Ascending aorta (tissue), 2 donors: ENCODE measurements around the gene WDR64. TPM values are rescaled to one million over a fixed set of nuclear protein-coding genes. Genes with fewer than 3 reads are reported as not detected.
A peak's percentile ranks its signal among the peaks of the same experiment; 100 is the strongest.

ENCODE experiments used
- DNase-seq, 2 donors: peaks; one replicate each; pipeline ENCODE4 v3.0.0-alpha.2; 2019; ENCODE audit warnings: low spot score in 2 of 2
- H3K27ac ChIP-seq, 2 donors: fragments of 200-600 bp; sonication (generic); one replicate each; pipeline ENCODE4 v1.5.1; 2016 to 2017; ENCODE audit warnings: mild to moderate bottlenecking in 1 of 2
- H3K27me3 ChIP-seq: fragments of 200-600 bp; sonication (generic); one replicate; pipeline ENCODE4 v1.5.1; 2017
- H3K36me3 ChIP-seq, 2 donors: fragments of 200-600 bp; sonication (generic); one replicate each; pipeline ENCODE4 v1.5.1; 2016
- H3K4me1 ChIP-seq, 2 donors: fragments of 200-600 bp; sonication (generic); one replicate each; pipeline ENCODE4 v1.5.1; 2016 to 2017; ENCODE audit warnings: mild to moderate bottlenecking in 1 of 2
- H3K4me3 ChIP-seq, 2 donors: fragments of 200-600 bp; sonication (generic); one replicate each; pipeline ENCODE4 v1.5.1; 2016 to 2017; ENCODE audit warnings: mild to moderate bottlenecking in 1 of 2
- H3K9me3 ChIP-seq, 2 donors: fragments of 200-600 bp; sonication (generic); one replicate each; pipeline ENCODE4 v1.5.1; 2016
- CTCF ChIP-seq, 3 experiments: fragments of 200-600 bp in 2 of 3; fragments of 450-650 bp in 1 of 3; sonication (generic) in 2 of 3; IDR thresholded peaks; one replicate each; pipeline ENCODE4 v1.5.1; 2016 to 2019; ENCODE audit warnings: antibody characterized with exemption in 3 of 3, mild to moderate bottlenecking in 1 of 3, moderate library complexity in 1 of 3
- intact Hi-C: fragments of 100-400 bp; cut with DNase I; formaldehyde crosslinking; loops from one replicate; pipeline ENCODE4 v1.15.1; 2023
- total RNA-seq: library from RNA; depleted of rRNA; stranded (reverse); fragments of >200 nt; gene quantifications from one replicate; pipeline ENCODE4 v1.1.0, GENCODE V29; 2016

The WDR64 gene
- total RNA-seq, 1 donor from 2014 or later = not detected

- TF ChIP-seq CTCF (IDR thresholded peaks at IDR 0.05) = no peak
- intact Hi-C loops = no loop called here
- H3K4me1 ChIP-seq = no peaks in the 10 kb centered on the region
- H3K27ac ChIP-seq = no peak overlapping the region
- no peaks in the 10 kb centered on the region for H3K36me3 ChIP-seq
- H3K4me3 ChIP-seq = no peak overlapping the region
- no peak for DNase-seq
- no peaks in the 10 kb centered on the region for H3K9me3 ChIP-seq
- no peaks in the 10 kb centered on the region for H3K27me3 ChIP-seq
Observed at GRCh38 chr1:241624935-241625334, 27.1 kb upstream of the WDR64 start.

DNA sequence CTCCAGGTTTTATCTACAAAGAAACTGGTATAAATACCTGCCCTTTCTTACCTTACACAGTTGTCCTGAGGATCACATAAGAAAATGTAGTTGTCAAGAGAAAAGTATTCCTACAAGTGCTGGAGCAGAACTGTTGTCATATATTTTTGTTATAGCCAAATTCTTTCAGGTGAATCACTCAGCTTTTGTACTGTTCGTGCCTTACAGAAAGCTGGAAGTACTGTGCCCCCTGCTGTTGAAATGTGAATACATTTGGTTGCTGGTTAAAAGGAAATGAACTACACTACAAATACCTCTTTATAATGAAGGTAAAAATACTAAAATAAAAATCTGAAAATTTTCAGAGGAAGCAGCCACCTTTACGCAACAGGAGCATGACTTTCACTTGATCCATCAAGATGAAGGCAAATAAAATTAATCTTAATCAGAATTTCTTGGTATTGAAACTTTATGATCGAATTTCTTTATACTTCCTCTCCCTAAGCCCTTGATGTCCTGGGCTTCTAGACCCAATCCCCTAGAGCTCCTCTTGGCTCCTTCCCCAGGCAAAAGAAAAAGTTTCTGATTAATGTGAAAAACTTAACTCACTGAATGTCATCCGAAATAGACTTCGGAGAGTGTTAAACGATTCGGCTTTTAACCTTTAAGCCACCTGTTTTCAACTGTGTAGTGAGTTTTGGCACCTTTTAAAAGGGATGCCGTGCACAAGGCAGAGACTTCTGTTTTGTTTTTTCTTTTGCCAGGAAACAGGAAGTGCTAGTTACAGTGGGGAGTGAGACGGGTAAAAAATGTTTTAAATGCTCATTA lies 24.4 kb upstream of the WDR64 start:
- H3K9me3 ChIP-seq = no peaks in the 10 kb centered on the region
- DNase-seq = no peak
- intact Hi-C loops = no loop called here
- H3K36me3 ChIP-seq = no peaks in the 10 kb centered on the region
- no peak overlapping the region for H3K27ac ChIP-seq
- H3K4me1 ChIP-seq = no peaks in the 10 kb centered on the region
- peak; percentile 25 to 42 (median 30) for TF ChIP-seq CTCF (IDR thresholded peaks at IDR 0.05)
- H3K27me3 ChIP-seq = no peaks in the 10 kb centered on the region
- H3K4me3 ChIP-seq = no peak overlapping the region

- Histone ChIP-seq H3K36me3 (peaks cover 0 to 3% of the 10 kb centered on the region in 2 donors), H3K9me3 (no peaks in the 10 kb centered on the region), H3K27me3 (no peaks in the 10 kb centered on the region), H3K4me3 (no peak overlapping the region), H3K27ac (no peak overlapping the region), H3K4me1 (no peaks in the 10 kb centered on the region)
- no peak for DNase-seq
- intact Hi-C loops = no loop called here
- no peak for TF ChIP-seq CTCF (IDR thresholded peaks at IDR 0.05)
Observed at GRCh38 chr1:241630005-241630404, 22.1 kb upstream of the WDR64 start.

- H3K4me3 ChIP-seq = no peak overlapping the region
- peaks cover 0 to 7% of the 10 kb centered on the region in 2 donors for H3K36me3 ChIP-seq
- H3K27me3 ChIP-seq = no peaks in the 10 kb centered on the region
- intact Hi-C loops = no loop called here
- H3K27ac ChIP-seq = no peak overlapping the region
- no peaks in the 10 kb centered on the region for H3K9me3 ChIP-seq
- DNase-seq = no peak
- TF ChIP-seq CTCF (IDR thresholded peaks at IDR 0.05) = no peak
- H3K4me1 ChIP-seq = no peaks in the 10 kb centered on the region
Observed at GRCh38 chr1:241630476-241630875, 21.6 kb upstream of the WDR64 start.

DNA sequence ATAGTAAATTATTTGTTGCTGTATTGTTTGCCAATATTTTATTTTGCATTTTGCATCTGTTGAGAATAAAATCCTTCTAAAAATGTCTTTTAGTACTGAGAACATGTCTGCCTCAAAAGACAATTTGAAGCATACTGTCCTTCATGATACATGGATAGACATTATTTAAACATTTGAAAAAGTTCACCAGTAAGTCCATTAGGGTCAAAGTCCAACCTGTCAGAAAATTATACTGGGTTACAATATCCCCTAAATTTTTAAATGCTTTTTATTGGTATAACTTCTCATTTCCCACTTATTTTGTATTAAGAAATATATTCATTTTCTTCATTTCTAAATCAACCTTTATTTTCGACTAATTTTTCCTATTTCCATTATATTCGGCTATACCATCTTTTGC lies 21.2 kb upstream of the WDR64 start:
- no peak overlapping the region for H3K27ac ChIP-seq

More for the DNA sequence above, 21.2 kb upstream of the WDR64 start:
- Histone ChIP-seq H3K27me3 (no peaks in the 10 kb centered on the region), H3K36me3 (peaks cover 0 to 7% of the 10 kb centered on the region in 2 donors), H3K4me3 (no peak overlapping the region), H3K4me1 (no peaks in the 10 kb centered on the region), H3K9me3 (no peaks in the 10 kb centered on the region)
- no peak for TF ChIP-seq CTCF (IDR thresholded peaks at IDR 0.05)
- intact Hi-C loops = no loop called here
- no peak for DNase-seq
